HG02884 (cell line): ENCODE data around the gene ATP13A3.
"Not testable (repeated sequence)": the region's sequence is repeated elsewhere in the genome, so short reads cannot be mapped to it uniquely, and the experiment has no call there.

Source experiments
- ATAC-seq: cut with Tn5 transposase; IDR thresholded peaks from one replicate; pipeline ENCODE4 v1.9.1; 2021; ENCODE audit warnings: mild to moderate bottlenecking, moderate library complexity; ENCODE audit not compliant: unreplicated experiment

The ATP13A3 gene

DNA sequence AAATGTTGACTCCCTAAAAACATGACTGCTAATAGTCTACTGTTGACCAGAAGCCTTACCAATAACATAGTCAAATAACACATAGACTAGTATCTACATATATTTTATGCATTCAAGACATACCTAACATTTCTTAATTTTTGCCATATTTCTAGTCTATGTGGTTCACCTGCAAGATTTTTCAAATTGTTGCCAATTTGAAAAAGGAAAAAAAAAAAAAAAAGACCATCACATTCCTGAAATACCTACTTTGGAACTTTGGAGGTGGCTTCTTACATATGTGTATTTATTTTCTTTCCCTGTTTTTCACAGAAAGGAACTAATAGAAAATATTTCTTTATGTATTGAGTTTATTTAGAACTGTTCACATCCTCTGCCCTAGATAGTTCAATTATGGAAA, 13.4 kb upstream of the ATP13A3 start:
- no peak for ATAC-seq

DNA sequence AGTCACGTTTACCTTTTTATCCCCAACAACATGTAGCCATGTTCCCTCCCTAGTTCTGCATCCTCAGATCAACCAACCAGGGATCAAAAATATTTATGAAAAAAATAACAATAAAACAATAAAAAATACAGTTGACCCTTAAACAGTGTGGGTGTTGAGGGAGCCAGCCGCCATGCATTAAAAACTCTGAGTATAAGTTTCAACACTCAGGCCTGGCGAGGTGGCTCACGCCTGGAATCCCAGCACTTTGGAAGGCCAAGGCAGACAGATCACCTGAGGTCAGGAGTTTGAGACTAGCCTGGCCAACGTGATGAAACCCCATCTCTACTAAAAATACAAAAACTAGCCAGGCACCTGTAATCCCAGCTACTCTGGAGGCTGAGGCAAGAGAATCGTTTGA, 12.7 kb upstream of the ATP13A3 start:
- ATAC-seq = not testable (repeated sequence)

DNA sequence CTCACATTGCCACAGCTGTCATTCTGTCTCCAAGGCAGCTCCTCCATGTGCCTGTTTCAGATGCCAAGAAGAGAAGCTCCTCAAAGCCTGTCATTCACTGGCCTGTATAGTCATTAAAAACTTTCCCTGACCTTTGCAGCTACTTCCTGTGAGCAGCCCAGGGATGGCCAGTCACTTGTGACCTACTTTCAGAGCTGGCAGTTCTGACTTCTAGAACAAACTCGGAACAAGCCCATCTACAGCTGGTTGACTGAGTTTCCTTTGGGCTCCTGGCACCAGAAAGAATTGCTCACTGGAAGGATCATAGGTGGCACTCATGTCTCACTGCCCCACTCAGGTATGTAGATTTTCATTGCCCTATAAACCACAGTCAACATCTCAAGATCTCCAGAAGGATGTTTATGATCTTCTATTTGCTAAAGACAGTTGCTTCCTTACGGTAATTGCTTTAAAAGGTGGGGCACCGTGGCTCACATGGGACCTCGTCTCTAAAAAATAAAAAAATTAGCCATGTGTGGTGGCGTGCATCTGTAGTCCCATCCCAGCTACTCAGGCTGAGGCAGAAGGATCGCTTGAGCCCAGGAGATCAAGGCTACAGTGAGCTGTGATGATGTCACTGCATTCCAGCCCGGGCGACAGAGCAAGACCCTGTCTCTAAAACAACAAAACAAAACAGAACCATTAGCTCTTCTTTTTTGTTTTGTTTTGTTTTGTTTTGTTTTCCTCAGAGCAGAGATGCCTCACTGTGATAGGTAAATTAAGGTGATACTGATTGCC, 11.2 kb upstream of the ATP13A3 start:
- ATAC-seq = no peak

DNA sequence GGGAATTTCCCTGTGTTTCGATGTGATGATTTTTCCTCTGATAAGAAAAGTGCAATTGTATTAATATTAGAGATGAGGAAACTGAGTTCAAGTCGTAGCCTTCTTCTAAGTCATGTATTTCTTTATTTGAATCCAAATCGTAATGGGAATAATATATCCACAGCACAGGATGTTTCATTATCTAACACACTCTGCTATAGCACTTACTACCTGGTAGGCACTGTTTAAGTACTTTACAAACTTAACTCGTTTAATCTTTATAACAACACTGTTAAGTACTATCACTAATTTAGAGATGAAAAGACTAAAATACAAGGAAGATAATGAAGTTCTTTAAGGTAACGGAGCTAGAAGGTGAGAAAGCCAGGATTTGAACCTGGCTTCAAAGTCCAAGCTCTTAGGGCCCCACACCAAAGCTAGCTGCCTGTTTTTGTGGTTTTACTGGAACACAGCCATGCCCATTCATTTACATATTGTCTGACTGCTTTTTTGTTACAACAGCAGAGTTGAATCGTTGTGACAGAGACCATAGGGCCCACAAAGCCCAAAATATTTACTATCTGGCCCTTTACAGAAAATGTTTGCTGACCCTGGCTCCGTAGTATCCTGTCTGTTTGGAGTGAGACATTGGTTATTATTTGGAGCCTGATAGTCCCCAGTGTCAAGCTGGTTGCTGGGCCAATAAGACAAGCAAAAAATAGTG, 9.6 kb upstream of the ATP13A3 start:
- no peak for ATAC-seq

DNA sequence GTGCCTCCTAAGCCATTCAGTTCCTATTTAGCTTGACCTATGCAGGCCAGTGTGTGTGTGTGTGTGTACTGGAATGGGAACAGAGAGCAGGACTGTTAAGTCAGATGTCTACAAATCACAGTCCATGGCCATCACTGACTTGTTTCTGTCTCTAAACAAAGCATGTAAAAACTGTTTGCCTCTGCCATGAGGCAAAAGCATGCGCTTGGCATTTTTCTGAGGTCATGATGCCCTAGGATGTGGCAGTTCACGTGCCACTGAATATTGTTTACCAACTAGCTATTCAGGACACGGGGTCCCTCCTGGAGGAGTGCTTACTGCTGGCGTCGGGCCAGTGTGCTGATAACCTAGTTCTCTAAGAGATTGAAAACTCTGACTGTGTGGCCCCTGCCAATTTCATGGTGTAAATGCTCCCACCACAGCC, 8.2 kb upstream of the ATP13A3 start:
- ATAC-seq = no peak

DNA sequence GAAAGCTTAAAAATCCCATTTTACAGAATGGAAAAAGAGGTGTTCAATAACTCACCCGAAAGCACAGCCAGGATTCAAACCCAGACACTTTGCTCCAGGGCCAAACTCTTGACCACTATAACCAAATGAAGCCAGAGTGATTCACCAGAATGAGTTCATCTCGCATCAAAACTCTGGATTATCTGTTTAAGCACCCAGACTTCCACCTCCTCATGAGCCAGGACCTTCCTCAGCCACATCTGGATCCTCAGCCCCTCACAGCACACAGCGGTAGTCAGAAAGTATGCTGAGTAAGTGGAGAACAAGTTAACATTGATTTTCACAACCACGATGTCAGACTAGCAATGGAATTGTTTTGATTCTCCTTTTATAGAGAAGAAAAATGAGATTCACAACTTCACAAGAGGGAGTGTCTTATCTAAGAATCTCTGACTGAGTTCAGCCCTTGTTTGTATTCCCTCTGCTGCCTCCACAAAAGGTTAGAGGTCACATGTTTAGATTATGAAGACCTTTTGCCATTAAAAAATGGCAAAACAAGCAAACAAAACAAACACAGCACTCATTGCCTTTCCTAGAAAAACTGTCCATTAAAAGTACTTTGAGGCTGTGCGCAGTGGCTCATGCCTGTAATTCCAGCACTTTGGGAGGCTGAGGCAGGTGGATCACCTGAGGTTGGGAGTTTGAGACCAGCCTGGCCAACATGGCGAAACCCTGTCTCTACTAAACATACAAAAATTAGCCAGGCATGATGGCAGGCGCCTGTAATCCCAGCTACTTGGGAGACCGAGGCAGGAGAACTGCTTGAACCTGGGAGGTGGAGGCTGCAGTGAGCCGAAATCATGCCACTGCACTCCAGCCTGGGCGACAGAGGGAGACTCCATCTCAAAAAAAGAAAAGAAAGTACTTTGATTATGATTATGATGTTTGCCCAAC, 7.5 kb upstream of the ATP13A3 start:
- ATAC-seq = not testable (repeated sequence)

DNA sequence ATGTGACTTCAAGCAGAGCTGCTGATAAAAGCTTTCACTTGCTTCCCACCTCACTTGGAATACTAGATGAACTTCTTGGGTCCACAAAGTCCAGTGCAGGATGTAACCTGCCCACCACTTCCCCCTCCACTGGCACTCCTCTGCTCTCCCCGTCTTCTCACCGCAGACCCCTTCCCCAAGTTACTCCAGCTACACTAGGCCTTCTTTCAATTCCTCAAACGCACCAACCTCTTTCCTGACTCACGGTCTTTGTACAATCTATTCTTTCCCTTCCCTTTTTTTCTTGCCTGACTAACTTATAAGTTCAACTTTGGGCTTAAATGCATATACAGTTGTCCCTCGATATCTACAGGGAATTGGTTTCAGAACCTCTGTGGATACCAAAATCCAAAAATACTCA, 5.2 kb upstream of the ATP13A3 start:
- no peak for ATAC-seq

DNA sequence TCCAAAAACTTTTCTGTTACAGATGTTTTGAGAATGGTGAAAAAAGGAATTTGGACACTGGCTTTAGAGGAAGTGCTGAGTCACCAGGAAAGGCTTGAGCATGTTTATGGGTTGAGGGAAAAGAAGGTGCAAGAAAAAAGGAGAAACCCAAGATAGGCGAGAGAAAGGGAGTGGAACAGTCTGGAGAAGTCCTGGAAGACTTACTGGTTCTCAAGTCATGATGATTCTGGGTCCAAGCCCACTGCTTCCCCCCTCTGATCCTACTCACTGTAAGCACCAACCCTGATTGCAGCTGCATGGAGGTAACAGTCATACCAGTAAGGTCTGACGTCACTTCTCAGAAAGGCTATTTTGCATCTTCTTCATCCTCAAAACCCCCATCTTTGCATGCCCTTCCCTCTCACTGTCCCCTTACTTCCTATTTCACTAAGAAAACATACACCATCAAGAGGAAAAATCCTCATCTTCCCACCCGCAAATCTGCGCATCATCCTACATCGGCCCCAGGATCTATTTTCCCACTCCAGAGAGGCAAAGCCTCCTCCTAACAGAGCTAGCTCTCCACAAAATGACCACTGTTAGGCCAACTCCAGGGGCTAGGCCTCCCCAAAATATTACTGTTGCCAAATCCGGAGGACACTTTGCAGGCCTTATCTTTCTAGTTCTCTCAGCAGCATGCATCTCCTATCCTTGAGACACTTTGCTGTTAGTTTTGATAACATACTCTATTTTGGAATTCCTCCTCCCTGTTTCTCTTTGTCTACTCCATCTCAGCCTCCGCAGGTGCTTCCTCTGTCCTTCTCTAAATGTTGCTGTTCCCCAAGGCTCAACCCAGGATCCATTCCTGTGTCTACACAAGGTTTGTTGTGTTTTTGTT, 3.2 kb upstream of the ATP13A3 start:
- ATAC-seq = peak; percentile 54

DNA sequence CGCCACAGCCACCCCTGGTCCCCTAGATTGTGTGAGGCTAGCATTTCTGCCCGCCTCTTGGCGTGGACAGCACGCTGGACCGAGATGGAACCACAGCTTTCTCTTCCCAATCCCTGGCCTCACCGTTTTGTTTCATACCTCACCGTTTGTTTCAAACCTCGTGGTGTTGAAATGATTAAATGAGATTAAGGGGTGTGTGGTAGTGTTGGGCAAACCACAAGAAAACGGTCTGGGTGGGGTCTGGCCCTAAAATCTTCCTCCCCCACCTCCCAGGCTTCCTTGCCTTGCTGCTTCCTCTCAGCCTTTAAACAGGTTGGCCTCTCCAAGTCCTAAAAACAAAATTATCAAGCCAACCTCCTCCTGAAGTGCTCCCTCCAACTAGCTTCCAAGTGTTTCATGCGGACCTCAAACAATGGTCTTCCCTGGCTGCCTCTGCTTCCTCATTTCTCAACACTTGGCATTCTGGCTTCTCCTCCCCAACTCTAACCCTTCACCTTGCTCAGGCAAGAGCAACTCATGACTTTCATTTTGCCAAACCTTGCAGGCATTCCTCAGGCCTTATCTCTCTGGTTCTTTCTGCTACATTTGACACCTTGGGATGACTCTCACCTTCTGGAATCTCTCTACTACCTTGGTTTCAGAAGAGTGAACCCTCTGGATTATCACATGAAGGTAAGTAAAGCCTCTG, 1.4 kb upstream of the ATP13A3 start:
- no peak for ATAC-seq

DNA sequence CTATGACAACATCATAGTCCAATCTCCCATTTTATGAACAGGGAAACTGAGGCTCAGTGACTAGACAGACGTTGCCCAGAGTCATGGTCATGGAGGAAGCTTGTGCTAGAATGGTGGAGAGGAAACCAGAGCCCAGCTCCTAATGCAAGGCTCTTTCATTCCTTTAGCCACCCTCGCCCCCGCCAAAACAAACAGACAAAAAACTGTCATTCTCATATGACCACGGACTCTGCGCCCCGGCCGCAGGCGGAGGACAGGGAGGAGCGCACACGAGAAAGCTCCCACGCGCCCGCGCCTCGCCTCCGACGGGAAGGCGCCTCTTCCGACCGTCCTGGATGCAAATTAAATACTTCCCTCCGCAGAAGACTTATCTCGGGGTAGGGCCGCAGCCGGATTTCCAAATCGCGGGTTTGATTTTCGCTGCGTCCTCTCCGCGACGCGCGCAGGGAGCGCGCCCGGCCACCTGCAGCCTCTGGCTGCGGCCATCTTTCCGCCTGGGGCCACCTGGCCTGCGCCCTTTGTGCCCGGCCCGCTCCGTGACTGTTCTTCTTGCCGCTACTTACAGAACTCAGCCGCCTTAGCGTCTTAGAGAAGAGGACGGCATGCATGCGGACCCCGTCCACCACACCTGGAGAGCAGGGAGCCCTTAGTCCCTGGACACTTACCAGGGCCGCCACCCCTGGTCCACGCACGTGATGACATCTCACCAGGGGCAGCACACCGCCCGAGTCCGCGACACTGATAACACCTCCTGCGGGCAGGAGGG, 670 bp upstream of the ATP13A3 start:
- no peak for ATAC-seq

DNA sequence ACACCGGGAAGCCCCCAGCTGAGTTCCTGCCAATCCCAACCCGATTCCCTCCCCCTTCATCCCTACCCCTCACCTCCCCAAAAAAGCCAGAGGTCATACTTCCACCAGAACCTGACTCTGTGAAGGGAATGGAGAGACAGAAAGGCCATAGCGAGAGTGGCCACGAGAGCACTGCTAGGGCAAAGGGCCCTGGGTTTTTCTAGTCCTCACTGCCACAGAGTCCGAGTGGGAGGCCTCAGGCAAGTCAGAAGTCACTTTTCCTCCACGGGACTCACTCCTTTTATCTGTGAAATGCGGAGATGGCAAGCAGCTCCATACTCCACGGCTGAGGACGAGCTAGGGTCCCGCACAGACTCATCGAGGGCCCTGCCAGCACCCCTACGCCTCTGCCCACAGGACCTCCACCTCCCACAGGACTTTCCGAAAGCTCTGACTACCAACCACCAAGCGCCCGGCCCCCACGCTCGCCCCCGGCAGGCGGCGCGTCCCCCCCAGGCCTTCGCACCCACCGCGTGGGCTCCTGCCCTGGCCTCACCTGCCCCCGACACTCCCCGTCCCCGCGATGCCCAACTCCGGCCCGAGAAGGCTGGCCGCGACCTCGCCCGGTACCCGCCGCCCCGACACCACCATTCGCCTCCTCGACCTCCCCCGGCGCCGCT, 792 bp downstream of the ATP13A3 start:
- ATAC-seq = no peak

DNA sequence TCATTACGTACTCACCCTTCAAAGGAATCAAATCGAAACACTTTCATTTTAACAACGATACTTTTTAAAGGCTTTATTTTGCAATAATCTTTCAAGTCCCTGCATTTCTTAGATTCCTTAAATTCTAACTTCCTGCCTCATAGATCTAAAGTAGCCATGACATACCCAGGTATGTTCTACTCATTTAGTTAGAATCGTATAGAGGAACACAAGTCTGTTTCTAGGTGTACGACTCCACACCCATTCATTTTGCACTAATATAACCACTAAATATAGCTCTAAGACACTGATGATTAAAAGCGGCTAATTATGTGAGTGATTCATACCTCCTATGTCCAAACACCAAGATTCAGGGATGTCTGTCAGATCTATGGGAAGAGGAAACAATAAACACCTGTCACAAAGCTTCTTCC, 1.3 kb downstream of the ATP13A3 start:
- ATAC-seq = no peak

DNA sequence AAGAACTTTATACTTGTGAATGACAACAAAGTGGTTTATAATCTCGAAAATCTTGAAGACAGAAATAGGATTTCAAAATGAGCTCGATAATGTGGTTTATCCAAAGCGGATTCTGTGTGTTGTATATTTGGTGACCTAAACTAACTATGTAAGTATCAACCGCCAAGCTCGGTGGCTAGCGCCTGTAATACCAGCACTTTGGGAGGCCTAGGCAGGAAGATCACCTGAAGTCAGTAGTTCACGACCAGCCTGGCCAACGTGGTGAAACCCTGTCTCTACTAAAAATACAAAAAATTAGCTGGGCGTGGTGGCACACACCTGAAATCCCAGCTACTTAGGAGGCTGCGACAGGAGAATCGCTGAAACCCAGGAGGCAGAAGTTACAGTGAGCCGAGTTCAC, 2.2 kb downstream of the ATP13A3 start:
- ATAC-seq = no peak

DNA sequence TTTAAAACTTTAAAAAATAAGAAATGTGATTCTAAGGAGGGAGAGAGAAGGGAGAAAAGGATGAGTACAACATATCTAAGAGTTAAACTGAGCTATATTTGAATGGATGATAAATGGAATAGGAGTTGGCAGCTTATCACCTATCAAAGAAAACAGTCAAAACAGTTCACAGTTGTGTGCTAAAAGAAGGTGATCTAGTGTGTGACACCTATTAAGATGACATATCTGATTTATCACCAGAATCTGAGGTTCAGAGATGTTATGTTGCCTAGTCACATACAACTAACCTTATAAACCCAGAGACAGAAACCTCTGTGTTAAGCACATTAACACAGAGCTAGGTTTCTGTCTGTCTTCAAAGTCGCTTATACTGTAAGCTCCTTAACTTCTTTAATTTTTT, 3.0 kb downstream of the ATP13A3 start:
- no peak for ATAC-seq

DNA sequence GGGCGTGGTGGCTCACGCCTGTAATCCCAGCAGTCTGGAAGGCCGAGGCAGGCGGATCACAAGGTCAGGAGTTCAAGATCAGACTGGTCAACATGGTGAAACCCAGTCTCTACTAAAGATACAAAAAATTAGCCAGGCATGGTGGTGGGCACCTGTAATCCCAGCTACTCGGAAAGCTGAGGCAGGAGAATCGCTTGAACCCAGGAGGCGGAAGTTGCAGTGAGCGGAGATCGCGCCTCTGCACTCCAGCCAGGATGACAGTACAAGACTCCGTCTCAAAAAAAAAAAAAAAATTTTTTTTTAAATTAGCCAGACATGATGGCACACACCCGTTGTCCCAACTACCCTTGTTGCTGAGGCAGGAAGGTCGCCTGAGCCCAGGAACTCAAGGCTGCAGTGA, 4.0 kb downstream of the ATP13A3 start:
- ATAC-seq = not testable (repeated sequence)

DNA sequence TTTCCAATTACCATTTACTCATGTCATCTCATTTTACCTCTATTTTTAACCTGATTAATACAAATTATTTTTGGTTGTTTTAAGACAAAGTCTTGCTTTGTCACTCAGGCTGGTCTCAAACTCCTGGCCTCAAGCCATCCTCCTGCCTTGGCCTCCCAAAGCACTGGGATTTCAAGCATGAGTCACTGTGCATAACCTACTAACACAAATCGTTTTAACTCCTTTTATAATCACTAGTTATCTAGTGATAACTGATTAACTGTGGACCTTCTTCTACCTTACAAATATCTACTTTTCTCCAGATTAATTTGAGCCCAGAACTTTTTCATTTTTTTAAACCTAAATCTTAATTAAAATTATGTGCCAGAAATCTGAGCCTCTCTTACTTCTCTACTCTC, 4.6 kb downstream of the ATP13A3 start:
- no peak for ATAC-seq

DNA sequence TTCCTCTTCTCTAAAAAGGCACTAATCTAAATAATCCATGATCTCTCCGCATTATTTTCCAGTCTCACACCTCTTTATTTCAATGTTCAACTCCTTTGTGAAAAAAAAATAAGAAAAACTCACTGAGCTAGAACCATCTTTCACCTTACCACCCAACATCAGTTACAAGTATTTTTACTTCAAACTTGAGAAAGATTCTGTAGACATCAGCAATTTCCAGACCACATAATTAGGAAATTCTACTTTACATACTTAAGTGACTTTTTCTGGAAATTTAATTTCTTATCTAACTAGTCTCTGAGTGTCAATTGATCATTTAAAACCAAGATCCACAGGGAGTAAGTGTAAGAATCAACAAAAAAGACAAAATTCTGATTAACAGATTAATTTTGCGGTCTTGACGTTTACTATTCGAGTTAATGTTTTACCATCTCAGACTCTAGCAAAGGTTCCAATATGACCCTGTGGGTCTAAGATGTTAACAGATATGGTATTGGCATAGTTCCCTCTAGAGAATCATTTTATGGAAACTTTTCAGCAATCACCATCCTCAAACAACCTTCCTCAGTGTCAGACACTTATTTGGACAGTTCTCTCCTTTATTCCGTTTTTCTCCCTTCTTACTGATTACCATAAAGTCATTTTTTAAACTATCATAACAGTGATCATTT, 5.1 kb downstream of the ATP13A3 start:
- no peak for ATAC-seq

DNA sequence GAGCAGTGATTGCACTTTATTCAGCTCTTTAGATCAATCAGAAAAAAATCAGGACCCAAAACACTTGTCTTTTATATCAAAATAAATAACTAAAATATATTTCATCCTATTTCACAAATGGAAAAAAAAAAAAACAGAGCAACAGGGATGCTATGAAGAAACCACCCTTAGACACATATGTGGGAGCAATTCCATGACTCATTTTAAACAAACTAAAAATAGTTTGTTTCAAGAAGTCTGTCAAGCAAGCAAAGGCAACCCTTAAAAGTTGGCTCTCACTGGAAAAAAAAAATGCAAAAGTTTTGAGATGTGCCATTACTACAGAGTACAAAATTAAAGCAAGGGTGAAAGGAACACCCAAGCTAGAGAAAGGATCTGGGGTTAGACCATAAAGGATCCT, 5.7 kb downstream of the ATP13A3 start:
- ATAC-seq = no peak
